ENCODE results near the gene PCNX2.

Gene PCNX2

GRCh38 chr1:232951180-232951579 is 344.3 kb downstream of the PCNX2 start:
- DNase-seq = no peak

GRCh38 chr1:232950197-232951176 is 345.0 kb downstream of the PCNX2 start, which contains the start of gene NTPCR:
Gene NTPCR, plus strand, starts transcription at chr1:232950611. Its CDS starts 100 bp downstream, at chr1:232950711.
- peak; percentile 99 for DNase-seq

- DNase-seq = no peak
Observed at GRCh38 chr1:232949636-232950196, 345.8 kb downstream of the PCNX2 start.

- no peak for DNase-seq
Observed at GRCh38 chr1:232944347-232944746, 351.2 kb downstream of the PCNX2 start.

- DNase-seq = no peak
Observed at GRCh38 chr1:232943679-232944252, 351.8 kb downstream of the PCNX2 start.

- no peak for DNase-seq
Observed at GRCh38 chr1:232942413-232943294, 352.9 kb downstream of the PCNX2 start.

GRCh38 chr1:232940262-232940661 is 355.3 kb downstream of the PCNX2 start:
- no peak for DNase-seq

- no peak for DNase-seq
Observed at GRCh38 chr1:232939748-232940147, 355.8 kb downstream of the PCNX2 start.

GRCh38 chr1:232938926-232939325 is 356.6 kb downstream of the PCNX2 start:
- no peak for DNase-seq

- no peak for DNase-seq
Observed at GRCh38 chr1:232937741-232938375, 357.7 kb downstream of the PCNX2 start.

- DNase-seq = no peak
Observed at GRCh38 chr1:232936941-232937340, 358.6 kb downstream of the PCNX2 start.
